HG03520 (cell line): ENCODE results near the gene MADD.

Source experiments
- ATAC-seq: cut with Tn5 transposase; IDR thresholded peaks from one replicate; pipeline ENCODE4 v1.9.1; 2021; ENCODE audit warnings: mild to moderate bottlenecking, moderate library complexity; ENCODE audit not compliant: unreplicated experiment

Gene MADD

DNA sequence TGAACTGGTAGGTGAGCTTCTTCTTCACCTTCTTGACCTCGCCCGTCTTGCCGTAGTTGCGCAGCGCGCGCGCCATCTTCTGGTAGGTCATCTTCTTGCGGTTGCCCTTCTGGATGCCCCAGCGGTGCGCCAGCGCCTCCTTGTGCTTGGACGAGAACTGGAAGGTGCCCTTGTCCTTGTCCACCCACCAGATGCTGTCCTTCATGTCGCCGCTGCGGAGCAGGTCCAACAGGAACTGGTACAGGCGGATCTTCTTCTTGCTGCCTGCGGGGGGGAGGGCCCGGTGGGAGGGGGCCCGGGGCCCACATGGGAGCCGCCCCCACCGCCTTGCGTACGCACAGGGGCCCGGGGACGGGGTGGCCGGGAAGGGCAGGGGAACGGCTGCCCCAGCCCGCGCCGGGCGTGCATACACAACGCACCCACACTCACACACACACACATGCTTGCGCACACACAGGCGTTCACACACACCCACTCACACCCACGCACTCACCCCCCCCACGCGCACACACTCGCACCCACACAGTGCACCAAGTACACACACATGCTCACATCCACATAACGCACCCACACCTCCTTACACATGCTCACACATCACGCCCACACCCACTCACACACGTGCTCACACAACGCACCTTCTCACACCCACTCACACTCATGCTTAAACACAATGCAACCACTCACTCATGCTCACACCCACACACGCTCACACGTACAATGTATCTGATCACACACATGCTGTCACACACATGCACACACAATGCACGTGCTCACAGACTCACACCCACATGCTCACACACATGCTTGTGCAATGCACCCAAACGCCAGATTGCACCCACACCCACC lies 85.6 kb downstream of the MADD start:
- no peak for ATAC-seq

DNA sequence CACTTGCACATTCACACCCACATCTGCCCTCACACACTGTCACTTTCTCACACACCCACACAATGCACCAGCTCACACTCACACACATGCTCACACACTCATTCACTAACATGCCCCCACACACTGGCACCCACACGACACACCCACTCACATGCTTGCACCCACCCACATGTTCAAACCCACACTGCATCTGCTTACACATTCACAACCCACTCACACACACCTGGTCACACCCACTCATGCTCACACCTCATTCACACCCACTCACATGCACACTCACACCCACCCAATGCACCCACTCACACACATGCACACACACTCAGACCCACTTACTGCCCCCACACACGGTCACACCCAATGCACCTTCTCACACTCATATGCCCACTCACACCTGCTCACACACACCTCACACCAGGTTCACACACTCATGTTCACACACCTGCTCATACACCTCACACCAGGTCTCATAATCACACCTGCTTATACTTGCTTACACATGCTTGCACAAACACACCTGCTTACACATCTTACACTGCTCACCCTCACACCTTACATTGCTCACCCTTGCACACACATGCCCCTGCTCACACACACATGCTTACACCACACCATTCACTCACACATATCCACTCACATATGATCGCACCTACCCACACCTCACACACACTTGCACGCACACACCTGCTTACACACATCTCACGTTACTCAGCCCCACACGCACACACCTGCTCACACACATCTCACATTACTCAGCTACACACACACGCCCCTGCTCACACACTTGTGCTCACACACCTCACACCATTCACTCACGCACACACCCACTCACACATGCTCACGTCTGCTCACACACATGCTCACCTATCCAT lies 86.4 kb downstream of the MADD start:
- ATAC-seq: no peak

DNA sequence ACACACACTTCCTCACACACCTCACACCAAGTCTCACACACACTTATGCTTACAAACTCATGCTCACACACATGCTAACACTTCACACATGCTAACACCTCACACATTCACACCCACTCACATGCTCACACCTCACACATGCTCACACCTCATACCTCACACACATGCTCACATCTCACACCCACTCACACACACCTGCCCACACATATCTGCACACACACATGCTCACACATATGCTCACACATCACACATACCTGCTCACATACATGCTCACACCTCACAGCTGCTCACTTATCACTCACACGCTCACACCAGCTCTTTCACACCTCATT lies 87.0 kb downstream of the MADD start:
- no peak for ATAC-seq

GRCh38 chr11:47357985-47358730 lies 88.2 kb downstream of the MADD start:
- no peak for ATAC-seq

- ATAC-seq: no peak
These were observed 88.8 kb downstream of the MADD start for GRCh38 chr11:47358731-47359051.

- ATAC-seq: no peak
These were observed 89.2 kb downstream of the MADD start for GRCh38 chr11:47359162-47359561.

DNA sequence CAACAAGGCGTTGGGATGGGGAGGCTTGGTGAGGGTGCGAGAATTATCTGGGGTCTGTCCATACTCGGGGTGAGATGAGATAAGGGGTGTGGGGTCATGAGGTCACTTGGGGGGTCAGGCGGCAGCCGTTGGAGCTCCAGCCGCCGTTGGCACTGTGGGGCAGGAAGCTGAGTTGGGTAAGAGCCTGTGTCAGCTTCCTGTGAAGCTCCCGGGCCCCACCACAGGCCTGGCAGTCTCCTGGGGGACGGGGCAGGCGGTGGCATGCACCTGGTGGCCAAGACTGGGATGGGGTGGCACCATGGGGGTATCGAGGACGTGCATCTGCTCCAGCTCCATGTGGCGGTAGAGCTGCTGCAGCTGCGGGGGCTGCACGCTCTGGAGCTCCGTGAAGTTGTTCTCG lies 89.7 kb downstream of the MADD start:
- ATAC-seq: no peak

GRCh38 chr11:47360341-47360740 lies 90.4 kb downstream of the MADD start:
- ATAC-seq: no peak

DNA sequence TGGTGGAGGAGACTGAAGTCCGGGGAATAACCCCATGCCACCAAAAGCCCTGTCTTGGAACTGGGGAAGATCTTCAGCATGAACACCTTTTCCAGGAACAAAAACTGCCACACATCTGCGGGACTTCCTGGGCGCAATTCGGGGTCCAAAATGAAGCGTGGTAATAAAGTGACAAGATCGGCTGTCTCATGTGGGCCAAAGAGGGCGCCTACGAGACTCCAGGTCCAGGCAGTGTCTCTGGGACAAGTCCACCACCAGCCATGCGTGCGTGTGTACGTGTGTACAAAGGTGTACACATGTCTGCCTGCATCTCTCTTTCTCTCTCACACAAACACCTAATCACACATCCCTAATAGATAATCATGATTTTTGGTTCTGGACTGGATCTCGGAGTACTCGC lies 91.5 kb downstream of the MADD start:
- no peak for ATAC-seq

DNA sequence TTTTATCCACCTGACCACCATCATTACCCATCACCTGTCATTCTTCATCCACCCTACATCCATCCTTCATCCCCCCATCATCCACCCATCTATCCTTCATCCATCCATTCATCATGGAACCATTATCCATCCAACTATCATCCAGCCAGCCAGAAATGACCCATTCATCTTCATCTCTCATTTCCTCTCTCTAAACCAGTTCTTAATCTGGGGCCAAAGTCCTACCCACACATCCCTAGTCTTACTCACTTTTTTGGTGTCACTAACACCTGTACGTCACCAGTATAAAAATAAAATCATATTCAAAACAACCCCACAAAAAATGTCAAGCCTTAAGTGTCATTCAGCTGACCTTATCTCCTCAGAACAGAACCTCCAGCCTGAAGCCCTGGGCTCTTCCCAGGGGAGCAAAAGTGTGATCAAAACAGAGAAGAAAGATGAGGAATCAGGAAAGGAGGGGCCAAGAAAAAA lies 96.1 kb downstream of the MADD start:
- ATAC-seq: no peak

DNA sequence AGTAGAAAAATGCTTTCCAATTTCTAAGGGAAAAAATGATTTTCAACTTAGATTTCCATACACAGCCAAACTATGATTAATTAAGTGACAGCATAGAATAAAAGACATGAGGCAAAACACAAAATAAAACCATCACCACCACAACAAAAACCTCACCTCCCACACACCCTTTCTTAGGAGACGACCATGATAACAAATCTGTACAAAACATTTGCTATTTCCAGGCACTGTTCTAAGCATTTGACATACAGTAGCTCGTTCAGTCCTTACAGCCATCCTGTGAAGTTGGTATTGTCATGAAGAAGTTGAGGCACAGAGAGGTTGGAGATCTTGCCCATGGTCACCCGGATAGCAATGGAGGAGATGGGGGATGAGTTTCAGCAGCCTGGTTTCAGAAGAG lies 99.7 kb downstream of the MADD start:
- ATAC-seq: no peak

DNA sequence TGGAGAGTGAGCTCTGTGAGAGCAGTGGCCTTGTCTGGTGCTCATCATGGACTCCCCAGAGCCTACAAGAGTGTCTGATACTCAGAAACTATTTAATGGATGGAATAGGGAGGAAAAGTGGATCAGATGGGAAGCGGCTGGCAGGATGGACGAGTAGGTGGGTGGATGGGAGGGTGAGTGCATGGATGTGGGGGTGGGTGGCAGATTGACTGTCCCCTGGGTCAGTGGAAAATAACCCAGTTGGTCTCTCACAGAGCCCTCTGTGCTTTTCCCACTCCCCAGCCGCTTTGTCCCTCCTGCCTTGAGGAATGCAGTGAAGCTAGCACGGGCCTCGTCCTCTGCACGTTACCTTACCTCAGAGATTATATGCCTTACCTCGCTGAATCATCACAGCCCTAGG lies 102.5 kb downstream of the MADD start:
- no peak for ATAC-seq

GRCh38 chr11:47373876-47374719 lies 104.2 kb downstream of the MADD start:
- ATAC-seq: peak; percentile 40

DNA sequence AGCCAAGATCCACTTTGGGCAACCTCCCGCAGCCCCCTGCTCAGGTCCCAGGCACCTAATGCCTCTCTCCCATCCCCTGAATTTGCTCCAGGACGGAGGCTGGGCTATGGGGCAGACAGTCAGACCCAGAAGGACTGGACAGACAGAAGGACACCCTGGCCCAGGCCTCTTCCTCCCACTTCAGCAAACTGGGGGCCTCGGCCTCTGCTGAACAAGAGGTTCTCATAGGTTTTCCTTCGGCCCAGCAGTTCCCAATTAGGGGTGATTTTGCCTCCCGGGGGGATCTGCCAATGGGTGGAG lies 104.7 kb downstream of the MADD start:
- no peak for ATAC-seq

DNA sequence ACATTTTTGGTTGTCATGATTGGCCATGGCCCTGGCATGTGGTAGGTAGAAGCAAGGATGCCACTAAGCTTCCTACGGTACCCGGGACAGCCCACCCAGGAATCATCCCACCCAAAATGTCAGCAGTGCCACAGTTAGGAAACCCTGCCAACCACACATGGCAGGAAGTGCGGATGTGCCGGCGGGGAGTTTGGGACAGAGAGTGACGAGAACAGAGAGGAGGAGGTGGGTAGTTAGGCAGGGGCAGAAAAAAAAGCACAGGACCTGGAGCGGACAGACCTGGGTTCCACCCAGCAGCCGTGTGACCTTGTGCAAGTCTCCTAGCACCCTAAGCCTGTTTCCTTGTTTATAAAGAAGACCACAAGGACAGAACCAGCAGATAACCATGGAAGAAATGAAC lies 105.1 kb downstream of the MADD start:
- ATAC-seq: no peak

GRCh38 chr11:47375546-47376085 lies 105.7 kb downstream of the MADD start:
- no peak for ATAC-seq

DNA sequence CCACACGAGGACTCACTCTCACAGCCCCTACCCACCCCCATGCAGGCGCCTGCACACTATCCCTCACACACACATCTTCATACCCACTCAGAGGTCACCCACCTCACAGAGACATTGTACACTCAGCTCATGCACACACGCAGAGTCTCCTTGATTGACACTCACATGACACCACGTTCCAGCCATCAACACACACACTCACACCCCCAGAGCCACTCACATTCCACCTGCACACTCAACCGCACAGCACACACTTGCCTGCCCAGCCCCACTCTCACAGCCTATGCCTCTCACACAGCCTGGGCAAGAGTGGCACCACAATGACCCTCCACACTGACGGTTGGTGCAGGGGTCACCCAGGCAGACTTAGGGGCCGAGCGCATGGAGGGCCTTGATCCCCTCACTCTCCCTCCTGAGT lies 106.2 kb downstream of the MADD start:
- no peak for ATAC-seq

DNA sequence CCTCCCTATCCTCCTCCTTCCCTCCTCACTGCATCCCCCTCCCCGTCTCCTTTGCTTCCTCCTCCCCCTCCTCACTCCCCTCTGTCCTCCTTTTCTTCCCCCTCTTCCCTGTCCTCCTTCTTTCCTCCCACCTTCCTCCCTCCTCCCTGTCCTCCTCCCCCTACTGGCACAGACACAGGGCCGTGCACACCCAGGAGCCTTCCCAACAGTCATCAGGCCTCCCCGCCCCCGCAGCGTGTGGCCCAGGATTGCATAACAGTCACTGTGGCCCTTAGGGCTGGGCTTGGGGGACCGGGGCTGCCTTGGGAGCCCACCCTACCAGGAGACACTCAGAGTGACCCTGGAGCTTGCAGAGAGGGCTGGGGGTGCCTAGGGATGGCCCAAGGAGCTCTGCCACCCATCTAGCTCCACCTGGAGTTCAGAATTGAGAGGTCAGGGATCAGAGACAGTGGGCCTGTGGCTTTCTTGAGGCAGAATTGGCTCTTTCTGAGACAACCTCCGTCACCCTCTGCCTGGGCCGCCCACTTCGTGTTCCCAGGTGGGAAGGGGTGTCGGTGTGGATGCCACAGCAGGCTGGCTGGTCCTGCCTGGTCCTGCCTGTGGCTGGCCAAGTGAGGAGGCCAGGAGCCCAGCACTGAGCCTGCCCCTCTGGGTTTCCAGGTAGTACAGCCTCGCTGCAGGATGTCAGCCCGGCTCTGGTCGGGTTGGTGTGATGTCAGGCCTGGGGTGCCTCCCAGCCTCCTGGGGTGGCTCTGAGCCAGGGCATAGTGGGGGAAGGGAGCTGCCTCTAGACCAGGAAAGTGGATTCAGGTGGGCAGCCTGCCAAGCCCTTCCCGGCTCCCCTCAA lies 106.8 kb downstream of the MADD start:
- no peak for ATAC-seq

DNA sequence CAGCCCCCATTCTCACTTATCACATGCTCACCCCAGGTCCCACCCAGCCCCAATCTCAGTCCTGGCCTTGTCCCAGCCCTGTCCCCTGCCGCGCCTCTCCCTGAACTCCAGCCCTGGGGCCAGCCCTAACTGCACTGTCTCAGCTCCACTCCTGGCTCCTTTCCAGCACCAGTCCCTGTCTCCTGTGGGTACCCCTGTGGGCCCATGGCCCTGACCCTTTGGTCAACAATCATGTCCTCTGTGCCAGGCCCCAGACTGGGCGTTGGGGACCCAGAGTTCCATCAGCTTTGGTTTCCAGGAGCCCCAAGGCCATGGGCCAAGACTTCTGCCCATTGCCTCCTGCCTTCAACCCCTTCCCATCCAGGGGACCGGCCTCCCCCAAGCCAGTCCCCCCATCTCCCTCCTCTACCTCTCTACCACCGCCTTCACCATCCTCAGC lies 107.7 kb downstream of the MADD start:
- ATAC-seq: no peak
